HCT116 (cell line): Measurements from ENCODE around the gene DPP6. TPM values are rescaled to one million over a fixed set of nuclear protein-coding genes. Genes with fewer than 3 reads are reported as not detected.

Experiments
- ATAC-seq: fragments of 200-7000 bp; cut with Tn5 transposase; 2 replicates; pipeline ENCODE4 v1.9.1; 2020; ENCODE audit warnings: mild to moderate bottlenecking, moderate library complexity
- BruUV-seq: library from RNA; stranded (reverse); fragments of 400-500 nt; replicated peaks from 2 replicates; lab custom pipeline; 2021; lab: Mats Ljungman, UMichigan
- CTCF ChIA-PET: fragments of 300-600 bp; sonication (Branson Sonifier 250); formaldehyde crosslinking; loops from one replicate; lab custom pipeline; 2021; ENCODE audit warnings: antibody characterized with exemption; lab: Charles Lee
- POLR2A ChIA-PET: fragments of 300-600, 350-600 bp; sonication (Branson Sonifier 250); formaldehyde crosslinking; loops from one replicate; lab custom pipeline; 2021; ENCODE audit warnings: antibody characterized with exemption; lab: Charles Lee
- RAD21 ChIA-PET, 2 experiments: fragments of 300-600 bp; sonication (Branson Sonifier 250); formaldehyde crosslinking; loops; one replicate each; lab custom pipeline; 2023; ENCODE audit warnings: low total read pairs in 2 of 2; ENCODE audit not compliant: uncharacterized antibody in 2 of 2, unreplicated experiment in 2 of 2, low non-redundant PET in 1 of 2; lab: Charles Lee
- DNase-seq: peaks from one replicate; pipeline ENCODE4 v3.0.0-alpha.2; 2010; ENCODE audit warnings: low read depth, low spot score
- H2AFZ ChIP-seq: fragments of 200-600 bp; shearing (Covaris generic), sonication (generic); 2 replicates; pipeline ENCODE4 v1.6.1; 2017; ENCODE audit warnings: low read depth, mixed run types, mixed read lengths, antibody characterized with exemption, low read length; ENCODE audit not compliant: poor library complexity, severe bottlenecking
- H3K27ac ChIP-seq: 2 replicates; pipeline ENCODE4 v1.5.1; 2012; ENCODE audit warnings: low read depth, low read length
- H3K27me3 ChIP-seq: fragments of 200-600 bp; sonication (generic); 2 replicates; pipeline ENCODE4 v1.6.1; 2016; ENCODE audit warnings: mixed run types, low read length, mixed read lengths; ENCODE audit not compliant: insufficient read depth
- H3K36me3 ChIP-seq, 2 experiments: fragments of 200-500 bp in 1 of 2; fragments of 200-600 bp in 1 of 2; sonication (Bioruptor generic) in 1 of 2; sonication (generic) in 1 of 2; 2 replicates each; pipeline versions ENCODE4 v1.5.1 to v1.6.1; 2014 to 2016; ENCODE audit warnings: low read length in 2 of 2, inconsistent platforms in 1 of 2, mixed read lengths in 1 of 2, mixed run types in 1 of 2; ENCODE audit not compliant: insufficient read depth in 2 of 2, control insufficient read depth in 1 of 2
- H3K4me1 ChIP-seq, 2 experiments: fragments of 200-600 bp in 1 of 2; sonication (generic) in 1 of 2; 2 replicates each; pipeline versions ENCODE4 v1.5.1 to v1.6.1; 2012 to 2017; ENCODE audit warnings: low read length in 2 of 2, inconsistent platforms in 1 of 2, mild to moderate bottlenecking in 1 of 2, mixed read lengths in 1 of 2, mixed run types in 1 of 2, moderate library complexity in 1 of 2; ENCODE audit not compliant: insufficient read depth in 2 of 2, control insufficient read depth in 1 of 2
- H3K4me2 ChIP-seq: fragments of 200-600 bp; sonication (generic); 2 replicates; pipeline ENCODE4 v1.6.1; 2017; ENCODE audit warnings: mixed run types, low read length, mixed read lengths
- H3K4me3 ChIP-seq, 2 experiments: fragments of 200-600 bp in 1 of 2; sonication (generic) in 1 of 2; replicated peaks in 1 of 2; 2 replicates each; pipeline ENCODE4 v1.5.1; 2011 to 2016; ENCODE audit warnings: low read length in 2 of 2, control low read depth in 1 of 2, low read depth in 1 of 2, mild to moderate bottlenecking in 1 of 2, mixed read lengths in 1 of 2, mixed run types in 1 of 2
- H3K79me2 ChIP-seq: fragments of 200-600 bp; sonication (generic); 2 replicates; pipeline ENCODE4 v1.6.1; 2017; ENCODE audit warnings: mild to moderate bottlenecking, mixed run types, low read length, moderate library complexity, mixed read lengths; ENCODE audit not compliant: insufficient read depth
- H3K9ac ChIP-seq: fragments of 200-600 bp; sonication (generic); 2 replicates; pipeline ENCODE4 v1.6.1; 2016; ENCODE audit warnings: low read length, mixed read lengths
- H3K9me2 ChIP-seq: fragments of 200-600 bp; sonication (generic), shearing (Covaris generic); 2 replicates; pipeline ENCODE4 v1.6.1; 2017; ENCODE audit warnings: mixed run types, mild to moderate bottlenecking, moderate library complexity; ENCODE audit not compliant: insufficient read depth
- H3K9me3 ChIP-seq, 2 experiments: fragments of 200-500 bp in 1 of 2; fragments of 200-600 bp in 1 of 2; sonication (Bioruptor generic) in 1 of 2; sonication (generic) in 1 of 2; 2 replicates each; pipeline ENCODE4 v1.6.1; 2014 to 2017; ENCODE audit warnings: low read length in 2 of 2, mixed read lengths in 2 of 2, inconsistent platforms in 1 of 2, low read depth in 1 of 2, mild to moderate bottlenecking in 1 of 2, mixed run types in 1 of 2, moderate library complexity in 1 of 2; ENCODE audit not compliant: control insufficient read depth in 1 of 2, insufficient read depth in 1 of 2
- H4K20me1 ChIP-seq: fragments of 200-600 bp; sonication (generic), shearing (Covaris generic); 2 replicates; pipeline ENCODE4 v1.6.1; 2017; ENCODE audit warnings: mixed run types, mild to moderate bottlenecking, moderate library complexity; ENCODE audit not compliant: insufficient read depth
- ATF3 ChIP-seq: IDR thresholded peaks from 2 replicates; pipeline ENCODE4 v1.6.1; 2012
- CBX3 ChIP-seq: IDR thresholded peaks from 2 replicates; pipeline ENCODE4 v1.6.1; 2012; ENCODE audit warnings: low read depth
- CEBPB ChIP-seq: IDR thresholded peaks from 2 replicates; pipeline ENCODE4 v1.6.1; 2012; ENCODE audit warnings: low read depth
- CTCF ChIP-seq, 3 experiments: fragments of 200-600 bp in 1 of 3; sonication (generic) in 1 of 3; IDR thresholded peaks in 2 of 3; conservative IDR thresholded peaks in 1 of 3; 2 replicates each; pipeline ENCODE4 v1.5.1; 2012 to 2017; ENCODE audit warnings: low read depth in 2 of 3, low read length in 2 of 3, antibody characterized with exemption in 1 of 3, borderline replicate concordance in 1 of 3, control low read depth in 1 of 3, mild to moderate bottlenecking in 1 of 3, mixed read lengths in 1 of 3, mixed run types in 1 of 3, moderate library complexity in 1 of 3; ENCODE audit not compliant: insufficient read depth in 1 of 3
- EGR1 ChIP-seq: IDR thresholded peaks from 2 replicates; pipeline ENCODE4 v1.6.1; 2012; ENCODE audit warnings: low read depth
- FOSL1 ChIP-seq: IDR thresholded peaks from 2 replicates; pipeline ENCODE4 v1.6.1; 2012; ENCODE audit warnings: low read depth
- JUND ChIP-seq: IDR thresholded peaks from 2 replicates; pipeline ENCODE4 v1.6.1; 2012
- MAX ChIP-seq: IDR thresholded peaks from 2 replicates; pipeline ENCODE4 v1.6.1; 2012
- POLR2A ChIP-seq: IDR thresholded peaks from 2 replicates; pipeline ENCODE4 v1.7.0; 2011; ENCODE audit warnings: borderline replicate concordance; ENCODE audit not compliant: insufficient read depth, insufficient read length; ENCODE audit errors: extremely low read depth
- POLR2AphosphoS5 ChIP-seq: IDR thresholded peaks from 2 replicates; pipeline ENCODE4 v1.6.1; 2011; ENCODE audit warnings: mild to moderate bottlenecking, low read depth, low read length, moderate library complexity
- SP1 ChIP-seq: IDR thresholded peaks from 2 replicates; pipeline ENCODE4 v1.6.1; 2012; ENCODE audit warnings: low read depth
- SRF ChIP-seq: IDR thresholded peaks from 2 replicates; pipeline ENCODE4 v1.6.1; 2012; ENCODE audit warnings: low read depth
- TCF7L2 ChIP-seq: IDR thresholded peaks from 2 replicates; pipeline ENCODE4 v1.7.0; 2011; ENCODE audit warnings: borderline replicate concordance, inconsistent platforms; ENCODE audit not compliant: insufficient read depth, insufficient read length; ENCODE audit errors: extremely low read depth
- YY1 ChIP-seq: IDR thresholded peaks from 2 replicates; pipeline ENCODE4 v1.6.1; 2011; ENCODE audit warnings: low read length, low read depth, moderate library complexity, mild to moderate bottlenecking; ENCODE audit not compliant: insufficient replicate concordance; ENCODE audit errors: extremely low read depth
- ZBTB33 ChIP-seq: IDR thresholded peaks from 2 replicates; pipeline ENCODE4 v1.6.1; 2011; ENCODE audit warnings: mild to moderate bottlenecking, low read length, moderate library complexity; ENCODE audit not compliant: insufficient replicate concordance; ENCODE audit errors: extremely low read depth
- ZFX ChIP-seq: fragments of 450-650 bp; IDR thresholded peaks from 2 replicates; pipeline ENCODE4 v1.6.1; 2017
- ZNF274 ChIP-seq: fragments of 200-500 bp; sonication (Bioruptor generic); IDR thresholded peaks from 2 replicates; pipeline ENCODE4 v1.6.1; 2014; ENCODE audit warnings: mild to moderate bottlenecking, low read depth, low read length, inconsistent platforms
- intact Hi-C: fragments of 100-400 bp; cut with micrococcal nuclease; formaldehyde crosslinking; loops from 2 replicates; pipeline ENCODE4 v1.10.0; 2022
- total RNA-seq: library from RNA; stranded (reverse); gene quantifications from one replicate; pipeline ENCODE4 v1.2.1, GENCODE V29; 2021; ENCODE audit not compliant: unreplicated experiment
- TF ChIP-seq, protein P1 (sequence below): IDR thresholded peaks from 2 replicates; pipeline ENCODE4 v1.6.1; 2012; ENCODE audit warnings: low read depth

DPP6 gene
- total RNA-seq, 1 experiment from 2014 or later: not detected

DNA sequence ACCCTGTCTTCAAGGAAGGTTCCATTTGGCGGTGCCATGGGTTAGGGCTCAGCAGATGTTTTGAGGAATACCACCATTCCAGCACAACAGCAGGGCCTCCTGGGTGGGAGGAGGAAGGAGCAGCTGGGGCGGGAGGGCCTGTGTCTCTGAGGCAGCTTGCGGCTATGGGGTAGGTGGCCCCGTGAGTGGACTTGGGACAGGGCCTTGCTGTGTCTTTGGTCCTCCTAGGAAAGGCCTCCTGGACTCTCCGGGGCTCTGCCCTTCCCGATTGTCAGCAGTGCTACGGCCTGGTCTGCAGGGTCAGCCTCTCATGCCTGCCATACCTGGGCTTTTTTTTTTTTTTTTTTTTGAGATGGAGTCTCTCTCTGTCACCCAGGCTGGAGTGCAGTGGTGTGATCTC is 854.0 kb downstream of the DPP6 start:
- CTCF ChIA-PET: no interaction called here

More for the DNA sequence above, 854.0 kb downstream of the DPP6 start:
- Histone ChIP-seq H3K27me3 (no peaks in the 10 kb centered on the region), H3K36me3 (no peaks in the 10 kb centered on the region), H3K4me2 (no peak overlapping the region), H2AFZ (no peak overlapping the region), H3K9me2 (no peaks in the 10 kb centered on the region), H3K4me1 (no peaks in the 10 kb centered on the region), H3K4me3 (no peak overlapping the region), H3K9me3 (no peaks in the 10 kb centered on the region), H3K9ac (no peak overlapping the region), H3K27ac (no peak overlapping the region), H4K20me1 (no peaks in the 10 kb centered on the region), H3K79me2 (no peaks in the 10 kb centered on the region)
- no TSS peak for BruUV-seq
- RAD21 ChIA-PET: no interaction called here
- intact Hi-C loops: no loop called here
- no peak for TF ChIP-seq CEBPB
- no peak for TF ChIP-seq SRF
- TF ChIP-seq POLR2AphosphoS5: no peak
- TF ChIP-seq CTCF (IDR thresholded peaks at IDR 0.05 in 2 of 3, conservative IDR thresholded peaks at IDR 0.05 in 1 of 3; ENCODE audit: borderline replicate concordance in 1 of 3, insufficient read depth in 1 of 3, low read depth in 2 of 3, low read length in 2 of 3): no peak
- no peak for TF ChIP-seq POLR2A
- TF ChIP-seq YY1: no peak
- TF ChIP-seq EGR1: no peak
- no peak for TF ChIP-seq SP1
- no peak for TF ChIP-seq MAX
- no peak for TF ChIP-seq ATF3
- TF ChIP-seq CBX3: no peak
- no peak for TF ChIP-seq JUND
- no peak for TF ChIP-seq ZBTB33
- no peak for TF ChIP-seq ZFX
- no peak for TF ChIP-seq TCF7L2
- TF ChIP-seq FOSL1: no peak
- TF ChIP-seq, protein P1, sequence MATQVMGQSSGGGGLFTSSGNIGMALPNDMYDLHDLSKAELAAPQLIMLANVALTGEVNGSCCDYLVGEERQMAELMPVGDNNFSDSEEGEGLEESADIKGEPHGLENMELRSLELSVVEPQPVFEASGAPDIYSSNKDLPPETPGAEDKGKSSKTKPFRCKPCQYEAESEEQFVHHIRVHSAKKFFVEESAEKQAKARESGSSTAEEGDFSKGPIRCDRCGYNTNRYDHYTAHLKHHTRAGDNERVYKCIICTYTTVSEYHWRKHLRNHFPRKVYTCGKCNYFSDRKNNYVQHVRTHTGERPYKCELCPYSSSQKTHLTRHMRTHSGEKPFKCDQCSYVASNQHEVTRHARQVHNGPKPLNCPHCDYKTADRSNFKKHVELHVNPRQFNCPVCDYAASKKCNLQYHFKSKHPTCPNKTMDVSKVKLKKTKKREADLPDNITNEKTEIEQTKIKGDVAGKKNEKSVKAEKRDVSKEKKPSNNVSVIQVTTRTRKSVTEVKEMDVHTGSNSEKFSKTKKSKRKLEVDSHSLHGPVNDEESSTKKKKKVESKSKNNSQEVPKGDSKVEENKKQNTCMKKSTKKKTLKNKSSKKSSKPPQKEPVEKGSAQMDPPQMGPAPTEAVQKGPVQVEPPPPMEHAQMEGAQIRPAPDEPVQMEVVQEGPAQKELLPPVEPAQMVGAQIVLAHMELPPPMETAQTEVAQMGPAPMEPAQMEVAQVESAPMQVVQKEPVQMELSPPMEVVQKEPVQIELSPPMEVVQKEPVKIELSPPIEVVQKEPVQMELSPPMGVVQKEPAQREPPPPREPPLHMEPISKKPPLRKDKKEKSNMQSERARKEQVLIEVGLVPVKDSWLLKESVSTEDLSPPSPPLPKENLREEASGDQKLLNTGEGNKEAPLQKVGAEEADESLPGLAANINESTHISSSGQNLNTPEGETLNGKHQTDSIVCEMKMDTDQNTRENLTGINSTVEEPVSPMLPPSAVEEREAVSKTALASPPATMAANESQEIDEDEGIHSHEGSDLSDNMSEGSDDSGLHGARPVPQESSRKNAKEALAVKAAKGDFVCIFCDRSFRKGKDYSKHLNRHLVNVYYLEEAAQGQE: no peak
- TF ChIP-seq ZNF274: no peak
- DNase-seq (no peak), ATAC-seq (no peak)
- POLR2A ChIA-PET: no interaction called here
